Lower leg skin (tissue), 4 donors: ENCODE measurements around the gene MTUS2. TPM values are rescaled to one million over a fixed set of nuclear protein-coding genes. Genes with fewer than 3 reads are reported as not detected.

Experiments used
- DNase-seq, 2 donors: peaks; one replicate each; pipeline ENCODE4 v3.0.0-alpha.2; 2019; ENCODE audit warnings: low spot score in 2 of 2
- H3K4me3 ChIP-seq: fragments of 200-600 bp; sonication (generic); 2 replicates; pipeline ENCODE4 v1.5.1; 2017; ENCODE audit warnings: mild to moderate bottlenecking, low read depth; ENCODE audit not compliant: poor library complexity, severe bottlenecking
- POLR2A ChIP-seq, 2 donors: fragments of 450-650 bp; IDR thresholded peaks; one replicate each; pipeline ENCODE4 v1.6.1; 2016 to 2017; ENCODE audit warnings: antibody characterized with exemption in 2 of 2, mild to moderate bottlenecking in 1 of 2, moderate library complexity in 1 of 2
- WGBS, 2 donors: methylation state at CpG; one replicate each; pipeline ENCODE4 v1.1.5; 2018; 5-methylcytosine and 5-hydroxymethylcytosine counted together
- intact Hi-C: fragments of 100-400 bp; cut with DNase I; formaldehyde crosslinking; loops from one replicate; pipeline ENCODE4 v1.15.0; 2023; ENCODE audit warnings: low total_unique reads
- total RNA-seq, 4 donors: library from RNA; depleted of rRNA; stranded (reverse); fragments of >200 nt; gene quantifications; one replicate each; pipeline ENCODE4 v1.1.0, GENCODE V29; 2016
- TF ChIP-seq, protein P1 (sequence below), 3 donors: fragments of 450-650 bp; IDR thresholded peaks; one replicate each; pipeline ENCODE4 v1.5.1; 2016; ENCODE audit warnings: antibody characterized with exemption in 3 of 3, mild to moderate bottlenecking in 3 of 3, moderate library complexity in 2 of 3

Gene MTUS2
- total RNA-seq, 4 donors from 2014 or later = 0.13 to 1.9 TPM; not detected in 2

DNA sequence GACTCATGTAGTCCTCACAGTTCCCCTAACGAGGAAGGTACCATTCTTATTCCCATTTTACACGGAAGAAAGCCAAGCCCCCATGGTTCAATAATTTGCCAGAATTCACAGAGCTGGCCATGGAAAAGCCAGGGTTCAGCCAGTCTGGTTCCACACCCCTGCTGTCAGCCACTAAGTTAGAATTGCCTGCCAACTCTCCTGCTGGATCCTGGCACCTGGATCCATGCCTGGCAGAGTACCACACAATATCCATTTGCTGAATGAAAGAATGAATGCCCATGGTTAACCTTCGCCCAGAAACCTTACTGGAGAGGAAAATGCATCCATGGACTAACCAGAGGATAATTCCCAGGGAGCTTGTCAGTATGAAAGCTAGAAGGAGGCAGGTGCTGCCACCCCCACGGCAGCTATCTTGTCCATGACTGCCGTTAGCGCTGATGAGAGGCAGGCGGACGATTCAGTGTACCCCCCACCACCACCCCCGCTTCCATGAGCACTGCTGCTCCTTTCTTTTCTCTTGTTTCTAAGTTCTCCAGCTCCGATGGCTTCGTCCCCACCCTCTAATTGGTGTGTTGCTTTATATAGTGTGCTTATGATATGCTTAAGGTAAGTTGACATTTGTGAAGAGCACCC lies 660.9 kb downstream of the MTUS2 start:
- intact Hi-C loops = no loop called here
- no peak overlapping the region for H3K4me3 ChIP-seq
- 82 to 85% methylated on average over 11 of the region's 11 CpGs for WGBS, 2 donors
- no peak for DNase-seq
- TF ChIP-seq, protein P1, sequence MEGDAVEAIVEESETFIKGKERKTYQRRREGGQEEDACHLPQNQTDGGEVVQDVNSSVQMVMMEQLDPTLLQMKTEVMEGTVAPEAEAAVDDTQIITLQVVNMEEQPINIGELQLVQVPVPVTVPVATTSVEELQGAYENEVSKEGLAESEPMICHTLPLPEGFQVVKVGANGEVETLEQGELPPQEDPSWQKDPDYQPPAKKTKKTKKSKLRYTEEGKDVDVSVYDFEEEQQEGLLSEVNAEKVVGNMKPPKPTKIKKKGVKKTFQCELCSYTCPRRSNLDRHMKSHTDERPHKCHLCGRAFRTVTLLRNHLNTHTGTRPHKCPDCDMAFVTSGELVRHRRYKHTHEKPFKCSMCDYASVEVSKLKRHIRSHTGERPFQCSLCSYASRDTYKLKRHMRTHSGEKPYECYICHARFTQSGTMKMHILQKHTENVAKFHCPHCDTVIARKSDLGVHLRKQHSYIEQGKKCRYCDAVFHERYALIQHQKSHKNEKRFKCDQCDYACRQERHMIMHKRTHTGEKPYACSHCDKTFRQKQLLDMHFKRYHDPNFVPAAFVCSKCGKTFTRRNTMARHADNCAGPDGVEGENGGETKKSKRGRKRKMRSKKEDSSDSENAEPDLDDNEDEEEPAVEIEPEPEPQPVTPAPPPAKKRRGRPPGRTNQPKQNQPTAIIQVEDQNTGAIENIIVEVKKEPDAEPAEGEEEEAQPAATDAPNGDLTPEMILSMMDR (IDR thresholded peaks at IDR 0.05) = no peak
- no peak for TF ChIP-seq POLR2A (IDR thresholded peaks at IDR 0.05)

DNA sequence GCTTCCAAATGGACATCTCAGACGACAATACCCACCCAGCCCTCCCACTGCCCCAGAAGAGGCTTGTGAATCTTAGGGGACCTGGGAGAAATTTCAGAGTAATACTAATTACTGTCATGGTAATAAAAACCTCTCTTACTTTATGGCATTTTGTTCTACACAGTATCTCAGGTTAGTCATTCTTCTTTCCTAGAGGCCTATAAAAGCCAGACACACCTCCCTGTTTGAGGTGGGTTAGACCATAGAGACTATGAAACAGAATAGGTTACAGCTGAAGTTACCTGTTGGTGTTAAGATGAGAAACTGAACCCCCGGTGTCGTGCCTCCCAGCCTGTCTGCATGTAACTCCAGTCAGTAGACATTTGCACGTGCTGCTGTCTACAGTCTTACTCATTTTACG lies 661.5 kb downstream of the MTUS2 start:
- TF ChIP-seq POLR2A (IDR thresholded peaks at IDR 0.05) = no peak
- no peak for DNase-seq
- H3K4me3 ChIP-seq = no peak overlapping the region
- 91 to 94% methylated on average over 5 of the region's 5 CpGs for WGBS, 2 donors
- intact Hi-C loops = no loop called here

DNA sequence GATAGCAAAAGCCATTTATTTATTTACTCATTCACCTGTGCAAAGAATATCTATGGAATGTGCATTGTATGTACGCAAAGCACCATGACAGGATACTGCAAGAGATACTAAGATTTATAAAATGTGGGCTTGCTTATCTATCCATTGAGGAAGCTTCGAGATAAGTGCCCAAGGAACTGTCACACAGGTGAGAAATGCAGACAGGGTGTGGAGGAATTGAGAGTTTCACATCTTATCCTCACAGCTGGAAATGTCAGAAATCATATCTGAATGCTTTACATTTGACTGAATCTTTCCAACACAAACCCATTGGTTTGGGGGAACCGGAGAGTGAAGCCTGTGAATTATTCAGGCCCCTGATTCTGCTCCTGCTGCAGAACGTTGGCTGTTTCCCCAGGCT lies 662.4 kb downstream of the MTUS2 start:
- intact Hi-C loops = no loop called here
- no peak for DNase-seq
- no peak overlapping the region for H3K4me3 ChIP-seq
- TF ChIP-seq, protein P1 (IDR thresholded peaks at IDR 0.05) = no peak
- no peak for TF ChIP-seq POLR2A (IDR thresholded peaks at IDR 0.05)
- 82 to 87% methylated on average over 4 of the region's 4 CpGs for WGBS, 2 donors

DNA sequence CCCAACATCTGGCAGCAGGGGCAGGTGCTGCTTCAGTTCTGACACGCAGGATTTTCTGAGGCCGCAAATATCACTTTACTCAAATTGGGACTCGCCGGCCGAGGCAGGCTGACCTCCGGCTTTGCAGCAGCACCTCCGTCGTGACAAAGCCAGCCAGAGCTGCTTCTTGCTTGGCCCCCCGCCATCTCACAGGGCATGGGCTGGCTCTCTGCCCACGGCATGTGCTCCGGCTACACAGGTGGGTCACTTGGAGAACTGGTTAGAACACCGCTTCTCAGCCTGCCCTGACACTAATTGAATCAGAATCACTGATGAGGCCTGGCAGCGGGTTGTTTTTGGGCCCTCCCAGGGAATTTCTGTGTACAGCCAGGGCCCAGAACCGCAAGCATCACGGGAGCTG lies 663.1 kb downstream of the MTUS2 start:
- intact Hi-C loops = no loop called here
- TF ChIP-seq, protein P1 (IDR thresholded peaks at IDR 0.05) = no peak
- no peak for TF ChIP-seq POLR2A (IDR thresholded peaks at IDR 0.05)
- no peak for DNase-seq
- no peak overlapping the region for H3K4me3 ChIP-seq
- WGBS, 2 donors = 82 to 84% methylated on average over 15 of the region's 15 CpGs

DNA sequence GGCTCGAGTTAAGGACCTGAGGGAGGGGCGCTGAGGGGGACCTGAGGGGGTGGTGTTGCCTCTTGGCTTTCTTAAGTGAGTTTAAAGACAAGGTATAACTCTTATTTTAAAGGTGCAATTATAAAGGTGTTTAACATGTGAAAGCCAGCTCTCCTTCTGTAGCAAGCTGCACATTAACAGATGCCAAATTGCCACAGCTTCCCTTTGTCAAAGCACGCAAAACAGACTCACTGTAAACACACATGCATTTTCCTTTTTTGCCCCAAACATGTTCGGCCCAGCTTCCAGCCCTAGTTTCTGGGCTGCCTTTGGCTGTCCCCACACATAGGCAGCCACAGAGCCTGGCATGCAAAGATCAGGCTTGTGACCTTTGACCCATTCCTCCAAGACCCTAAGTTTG lies 663.5 kb downstream of the MTUS2 start:
- no peak for DNase-seq
- no peak overlapping the region for H3K4me3 ChIP-seq
- intact Hi-C loops = no loop called here
- 75 to 81% methylated on average over 4 of the region's 4 CpGs for WGBS, 2 donors
- no peak for TF ChIP-seq POLR2A (IDR thresholded peaks at IDR 0.05)
- TF ChIP-seq, protein P1 (IDR thresholded peaks at IDR 0.05) = no peak

DNA sequence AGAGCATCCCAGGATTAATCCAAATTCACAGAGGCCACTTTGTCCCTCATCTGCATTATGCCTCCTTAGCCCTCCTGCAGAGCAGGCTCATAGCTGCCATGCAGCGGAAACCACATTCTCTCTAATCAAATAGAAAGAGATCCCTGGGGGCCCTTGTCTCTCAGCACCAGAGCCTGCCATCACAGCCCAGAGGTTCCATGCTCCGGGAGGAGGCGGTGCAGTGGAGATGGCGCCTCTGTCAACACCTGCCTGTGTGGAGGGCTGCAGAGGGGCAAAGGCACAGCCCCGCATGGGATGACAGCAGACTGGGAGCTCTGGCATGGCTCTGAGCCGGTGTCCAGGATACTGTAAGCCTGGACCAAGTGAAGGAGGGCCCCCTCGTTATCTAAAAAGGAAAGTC lies 664.1 kb downstream of the MTUS2 start:
- intact Hi-C loops = no loop called here
- no peak for DNase-seq
- H3K4me3 ChIP-seq = no peak overlapping the region
- no peak for TF ChIP-seq POLR2A (IDR thresholded peaks at IDR 0.05)
- TF ChIP-seq, protein P1 (IDR thresholded peaks at IDR 0.05) = no peak
- WGBS, 2 donors = 77 to 82% methylated on average over 7 of the region's 7 CpGs
